HG02610 (cell line): ENCODE measurements around the gene DUS4L.
"Not testable (repeated sequence)": the region's sequence is repeated elsewhere in the genome, so short reads cannot be mapped to it uniquely, and the experiment has no call there.

Experiments used
- ATAC-seq: cut with Tn5 transposase; IDR thresholded peaks from one replicate; pipeline ENCODE4 v1.9.1; 2021; ENCODE audit warnings: mild to moderate bottlenecking, moderate library complexity; ENCODE audit not compliant: unreplicated experiment

The DUS4L gene, protein sequence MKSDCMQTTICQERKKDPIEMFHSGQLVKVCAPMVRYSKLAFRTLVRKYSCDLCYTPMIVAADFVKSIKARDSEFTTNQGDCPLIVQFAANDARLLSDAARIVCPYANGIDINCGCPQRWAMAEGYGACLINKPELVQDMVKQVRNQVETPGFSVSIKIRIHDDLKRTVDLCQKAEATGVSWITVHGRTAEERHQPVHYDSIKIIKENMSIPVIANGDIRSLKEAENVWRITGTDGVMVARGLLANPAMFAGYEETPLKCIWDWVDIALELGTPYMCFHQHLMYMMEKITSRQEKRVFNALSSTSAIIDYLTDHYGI

DNA sequence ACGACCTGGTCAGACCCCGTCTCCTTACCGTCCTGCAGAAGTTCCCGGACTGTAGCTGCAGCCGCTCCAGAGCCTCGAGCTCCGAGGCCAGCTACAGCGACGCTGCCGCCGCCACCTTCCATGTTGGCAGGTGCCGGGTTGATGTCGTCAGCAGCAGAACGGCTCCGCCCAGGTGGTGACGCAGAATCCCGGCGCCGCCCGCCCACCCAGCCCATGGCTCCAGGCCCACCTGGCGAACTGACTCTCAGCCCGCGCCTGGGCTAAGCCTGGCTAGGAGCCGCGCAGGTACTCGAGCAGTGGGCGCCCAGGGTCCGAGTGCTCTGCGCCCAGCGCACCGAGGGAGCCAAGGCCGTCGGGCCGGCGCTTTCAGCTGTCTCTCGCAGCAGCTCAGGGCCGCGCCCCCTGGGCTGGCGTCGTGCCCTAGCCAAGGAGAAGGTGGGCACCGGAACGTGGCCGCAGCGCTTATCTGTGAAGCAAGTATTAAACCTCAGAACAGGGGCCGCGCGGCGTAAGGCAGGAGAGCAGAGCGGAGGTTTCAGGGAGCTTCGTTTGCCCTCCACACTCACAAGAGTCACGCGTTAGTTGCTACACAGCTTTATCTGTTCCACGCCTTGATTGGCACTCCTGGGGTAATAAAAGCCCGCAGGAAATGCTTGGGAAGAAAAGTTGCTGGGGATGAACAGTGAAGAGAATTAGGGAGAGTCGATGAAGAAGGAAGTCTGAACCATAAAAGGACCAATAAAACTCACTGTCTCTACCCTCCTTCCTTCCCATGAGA, at the start of gene DUS4L, which contains the start of gene COG5:
Gene DUS4L (plus strand): TSS at position 197 of the 778 bp plus-strand sequence. CDS start 3,100 bp downstream, outside the sequence.
Gene COG5 (minus strand): TSS at position 146 of the 778 bp plus-strand sequence. CDS start 24 bp downstream, at position 122.
- ATAC-seq: peak; percentile 90

DNA sequence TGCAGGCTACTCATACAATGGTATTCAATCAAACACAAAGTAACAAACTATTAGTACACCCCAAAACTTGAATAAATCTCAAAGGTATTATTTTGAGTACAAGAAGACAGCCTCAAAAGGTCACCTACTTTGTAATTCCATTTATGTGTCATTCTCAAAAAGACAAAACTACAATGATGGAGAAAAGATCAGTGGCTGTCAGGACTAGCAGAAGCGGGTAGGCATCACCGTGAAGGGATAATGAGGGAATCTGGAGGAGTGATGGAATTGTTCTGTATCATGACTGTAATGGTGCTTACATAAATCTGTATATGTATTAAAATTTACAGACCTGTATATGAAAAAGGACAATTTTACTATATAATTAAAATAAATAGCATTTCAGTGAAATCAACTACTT, 37.1 kb upstream of the DUS4L start:
- no peak for ATAC-seq

DNA sequence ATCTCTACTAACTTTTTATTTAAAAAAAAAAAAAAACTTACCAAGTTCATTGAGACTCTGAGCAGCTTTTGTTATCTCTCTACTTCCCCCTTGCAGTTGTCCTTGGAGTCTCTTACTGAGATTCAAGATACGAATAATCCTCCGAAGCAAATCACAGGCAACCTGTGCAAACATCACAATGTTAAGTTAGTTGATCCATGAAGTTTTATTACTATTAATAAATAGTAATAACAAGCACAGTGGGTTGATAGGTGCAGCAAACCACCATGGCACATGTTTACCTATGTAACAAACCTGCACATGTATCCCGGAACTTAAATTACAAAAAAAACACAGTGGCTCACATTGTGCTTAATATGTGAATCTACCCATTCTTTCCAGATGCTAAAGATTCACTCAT, 36.6 kb upstream of the DUS4L start:
- ATAC-seq: no peak

DNA sequence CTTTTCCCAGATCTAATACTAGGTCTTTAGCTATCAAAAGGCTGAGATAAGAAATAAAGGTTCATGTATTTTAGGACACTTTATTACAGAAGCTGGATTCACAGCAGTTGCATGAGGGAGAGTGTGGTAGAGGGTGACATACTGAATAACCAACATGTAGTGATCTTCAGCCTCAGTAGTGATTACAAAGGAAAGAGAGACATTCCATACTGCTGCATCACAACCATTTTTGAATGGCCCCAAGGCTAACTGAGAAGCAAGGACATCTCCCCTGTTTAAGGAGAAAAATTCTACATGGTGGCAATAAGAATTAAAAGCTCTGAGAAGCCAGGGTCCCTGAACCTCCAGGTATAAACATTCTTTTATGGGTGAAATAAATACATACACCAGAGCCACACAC, 35.3 kb upstream of the DUS4L start:
- no peak for ATAC-seq

DNA sequence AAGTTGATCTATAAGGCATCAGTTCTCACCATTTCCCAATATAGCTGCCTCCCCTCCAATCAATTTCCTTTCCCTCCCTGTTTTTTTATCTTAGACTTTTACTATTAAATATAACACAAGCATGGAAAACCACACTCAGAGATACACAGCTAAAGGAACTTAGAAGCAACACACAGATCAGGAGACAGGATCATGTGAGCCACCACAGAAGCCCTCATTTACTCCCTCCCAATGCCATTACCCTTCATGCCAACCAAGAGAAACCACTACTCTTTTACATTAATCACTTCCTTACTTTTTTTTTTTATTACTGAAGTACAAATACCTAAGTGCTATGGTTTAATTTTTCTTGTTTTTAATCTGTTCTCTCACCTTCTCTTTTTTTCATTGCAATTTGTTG, 33.0 kb upstream of the DUS4L start:
- no peak for ATAC-seq

DNA sequence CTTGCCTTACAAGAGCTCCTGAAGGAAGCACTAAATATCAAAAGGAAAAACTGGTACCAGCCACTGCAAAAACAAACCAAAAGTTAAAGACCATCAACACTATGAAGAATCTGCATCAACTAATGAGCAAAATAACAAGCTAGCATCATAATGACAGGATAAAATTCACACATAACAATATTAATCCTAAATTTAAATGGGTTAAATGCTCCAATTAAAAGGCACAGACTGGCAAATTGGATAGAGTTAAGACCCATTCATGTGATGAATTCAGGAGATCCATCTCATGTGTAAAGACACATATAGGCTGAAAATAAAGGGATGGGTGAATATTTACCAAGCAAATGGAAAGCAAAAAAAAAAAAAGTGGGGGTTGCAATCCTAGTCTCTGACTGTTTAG, 29.6 kb upstream of the DUS4L start:
- ATAC-seq: no peak

DNA sequence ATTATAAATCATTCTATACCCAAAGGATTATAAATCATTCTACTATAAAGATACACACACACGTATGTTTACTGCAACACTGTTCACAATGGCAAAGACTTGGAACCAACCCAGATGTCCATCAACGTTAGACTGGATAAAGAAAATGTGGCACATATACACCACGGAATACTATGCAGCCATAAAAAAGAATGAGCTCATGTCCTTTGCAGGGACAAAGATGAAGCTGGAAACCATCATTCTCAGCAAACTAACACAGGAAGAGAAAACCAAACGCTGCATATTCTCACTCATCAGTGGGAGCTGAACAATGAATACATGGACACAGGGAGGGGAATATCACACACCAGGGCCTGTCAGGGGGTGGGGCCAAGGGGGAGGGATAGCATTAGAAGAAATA, 26.5 kb upstream of the DUS4L start:
- ATAC-seq: not testable (repeated sequence)

DNA sequence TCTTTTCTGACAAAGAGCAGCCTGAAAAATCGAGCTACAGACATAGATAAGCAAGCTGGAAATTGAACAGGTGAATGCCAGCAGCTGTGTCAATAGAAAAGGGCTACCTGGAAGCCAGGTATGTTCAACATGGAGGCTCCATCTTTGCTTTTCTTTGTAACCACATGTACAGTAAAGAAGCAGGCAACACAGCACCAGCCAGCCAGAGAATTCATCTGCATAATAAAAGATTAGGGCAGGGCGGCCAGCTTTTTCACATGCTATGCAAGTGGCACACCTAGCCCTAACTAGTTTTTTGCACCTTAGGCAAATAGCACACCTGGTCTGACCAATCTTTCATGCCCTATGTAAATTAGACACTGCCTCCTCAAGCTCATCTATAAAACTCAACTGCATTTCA, 25.8 kb upstream of the DUS4L start:
- ATAC-seq: no peak

DNA sequence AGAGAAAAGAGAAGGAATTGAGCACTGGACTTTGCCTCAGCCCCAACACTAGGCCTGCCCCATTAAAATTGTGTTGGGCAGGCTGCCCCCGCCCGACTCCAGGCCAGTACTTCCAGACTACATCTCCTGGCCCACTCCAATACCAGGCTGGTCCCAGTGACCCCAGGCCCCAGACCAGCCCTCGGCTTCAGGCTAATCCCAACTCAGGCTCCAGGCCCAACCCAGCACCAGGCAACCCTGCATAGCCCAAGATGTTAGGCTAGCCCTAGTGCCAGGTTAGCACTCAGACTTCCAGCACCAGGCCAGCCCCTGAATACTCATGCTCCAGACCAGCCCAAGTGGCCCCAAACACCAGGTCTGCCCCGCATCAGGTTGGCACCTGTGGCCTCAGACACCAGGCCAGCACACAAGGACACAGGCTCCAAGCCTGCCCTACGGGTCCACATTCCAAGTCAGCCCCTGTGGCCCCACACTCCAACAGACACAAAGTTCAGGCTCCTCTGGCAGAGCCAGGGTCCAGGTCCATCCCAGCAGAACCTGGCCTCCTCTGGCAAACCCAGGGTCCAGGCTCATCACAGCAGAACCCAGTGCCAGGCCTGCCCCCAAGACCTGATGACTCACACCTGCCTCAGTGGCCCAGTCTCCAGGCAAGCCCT, 20.3 kb upstream of the DUS4L start:
- no peak for ATAC-seq

DNA sequence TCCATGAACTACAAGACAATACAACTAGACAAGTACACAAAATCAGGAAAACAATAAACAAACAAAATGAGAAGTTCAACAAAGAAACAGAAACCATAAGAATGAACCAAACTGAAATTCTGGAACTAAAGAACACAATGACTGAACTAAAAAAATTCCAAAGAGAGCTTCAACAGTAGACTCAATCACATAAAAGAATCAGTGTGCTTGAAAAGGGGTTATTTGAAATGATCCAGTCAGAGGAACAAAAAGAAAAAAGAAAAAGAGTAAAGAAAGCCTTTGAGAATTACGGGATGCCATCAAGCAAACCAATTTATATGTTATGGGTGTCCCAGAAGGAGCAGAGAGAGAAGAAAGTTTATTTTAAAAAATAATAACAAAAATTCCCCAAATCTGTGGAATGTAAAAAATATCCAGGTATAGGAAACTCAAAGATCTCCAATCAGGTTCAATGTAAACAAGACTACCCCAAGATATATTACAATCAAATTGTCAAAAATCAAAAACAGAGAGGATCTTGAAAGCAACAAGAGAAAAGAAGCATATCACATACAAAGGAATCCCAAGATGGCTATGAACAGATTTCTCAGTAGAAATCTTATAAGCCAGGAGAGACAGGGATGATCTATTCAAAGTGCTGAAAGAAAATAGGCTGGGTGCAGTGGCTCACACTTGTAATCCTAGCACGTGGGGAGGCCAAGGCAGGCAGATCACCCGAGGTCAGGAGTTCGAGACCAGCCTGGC, 18.8 kb upstream of the DUS4L start:
- no peak for ATAC-seq

DNA sequence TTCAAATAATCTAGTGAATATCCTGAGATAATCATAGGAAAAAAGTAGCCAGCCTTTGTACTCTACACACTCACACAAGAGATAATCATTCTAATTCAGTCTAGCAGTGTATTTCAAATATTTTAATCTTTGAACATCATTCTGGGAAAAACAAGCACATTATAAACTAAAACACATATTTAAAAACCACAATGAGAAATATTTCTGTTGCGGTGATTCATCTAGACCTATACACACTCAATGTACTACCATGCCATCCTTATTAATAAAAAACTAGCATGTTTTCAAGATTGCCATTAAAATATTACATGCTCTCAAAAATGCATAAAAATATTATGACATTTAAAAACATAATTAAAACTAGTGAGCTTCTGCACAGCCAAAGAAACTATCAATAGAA, 11.8 kb upstream of the DUS4L start:
- no peak for ATAC-seq

DNA sequence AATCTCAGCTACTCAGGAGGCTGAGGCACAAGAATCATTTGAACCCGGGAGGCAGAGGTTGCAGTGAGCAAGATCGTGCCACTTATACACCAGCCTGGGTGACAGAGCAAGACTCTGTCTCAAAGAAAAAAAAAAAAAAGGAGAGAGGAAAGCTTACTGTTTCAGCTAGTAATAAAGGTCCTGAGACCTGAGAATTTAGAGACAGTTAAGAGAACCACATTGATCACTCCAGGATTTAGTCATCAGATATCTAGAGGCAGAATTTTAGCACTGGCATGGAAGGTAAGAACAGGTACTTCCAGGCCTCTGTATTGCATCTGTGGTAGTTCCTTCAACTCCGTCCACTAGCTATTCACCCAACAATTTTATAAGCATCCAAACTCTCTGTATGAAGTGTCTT, 7.9 kb upstream of the DUS4L start:
- no peak for ATAC-seq

DNA sequence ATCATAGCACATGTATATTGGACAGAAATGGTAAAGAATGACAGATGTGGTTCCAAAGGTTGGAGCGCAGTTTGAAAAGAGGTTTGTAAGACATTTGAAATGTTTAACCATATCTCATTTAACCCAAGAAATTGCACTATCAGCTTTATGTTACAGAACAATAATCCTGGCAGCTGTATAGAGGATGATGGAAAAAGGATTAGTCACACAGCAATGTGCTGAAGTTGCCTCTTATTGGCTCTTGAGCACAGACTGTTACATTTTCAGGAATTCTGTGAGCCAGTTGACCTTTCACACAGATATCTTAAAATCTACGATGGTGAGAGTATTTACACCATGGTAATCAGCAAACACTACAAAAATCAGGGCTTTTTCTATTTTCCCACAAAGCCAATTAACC, 3.9 kb upstream of the DUS4L start:
- no peak for ATAC-seq

DNA sequence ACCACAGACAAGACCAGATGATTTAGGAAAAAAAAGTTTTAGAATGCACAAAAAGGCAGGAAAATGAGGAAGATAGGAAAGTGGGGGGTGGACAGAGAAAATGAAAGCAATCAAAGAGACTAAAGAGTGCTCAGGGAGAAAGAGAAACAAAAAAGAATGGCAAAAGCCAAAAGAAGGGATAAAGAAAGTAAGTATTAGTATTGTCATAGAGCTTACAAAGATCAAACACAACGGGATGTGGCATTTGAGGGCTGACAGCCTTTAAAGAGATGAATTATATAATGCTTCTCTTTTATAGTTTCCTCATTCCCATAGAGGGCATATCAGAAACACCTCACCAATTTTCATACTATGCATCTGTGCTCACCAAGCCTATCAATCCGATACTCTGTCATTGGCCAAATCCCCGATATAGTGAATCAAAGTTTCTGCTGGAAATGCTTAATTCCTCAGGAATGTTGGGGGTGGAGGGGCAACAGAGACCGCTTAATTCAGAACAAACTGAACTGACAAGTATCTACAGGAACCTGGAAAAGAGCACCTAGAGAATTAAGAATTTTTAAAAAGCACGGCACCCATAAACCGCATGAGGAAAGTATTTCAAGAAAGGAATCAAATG, 2.8 kb upstream of the DUS4L start:
- no peak for ATAC-seq

DNA sequence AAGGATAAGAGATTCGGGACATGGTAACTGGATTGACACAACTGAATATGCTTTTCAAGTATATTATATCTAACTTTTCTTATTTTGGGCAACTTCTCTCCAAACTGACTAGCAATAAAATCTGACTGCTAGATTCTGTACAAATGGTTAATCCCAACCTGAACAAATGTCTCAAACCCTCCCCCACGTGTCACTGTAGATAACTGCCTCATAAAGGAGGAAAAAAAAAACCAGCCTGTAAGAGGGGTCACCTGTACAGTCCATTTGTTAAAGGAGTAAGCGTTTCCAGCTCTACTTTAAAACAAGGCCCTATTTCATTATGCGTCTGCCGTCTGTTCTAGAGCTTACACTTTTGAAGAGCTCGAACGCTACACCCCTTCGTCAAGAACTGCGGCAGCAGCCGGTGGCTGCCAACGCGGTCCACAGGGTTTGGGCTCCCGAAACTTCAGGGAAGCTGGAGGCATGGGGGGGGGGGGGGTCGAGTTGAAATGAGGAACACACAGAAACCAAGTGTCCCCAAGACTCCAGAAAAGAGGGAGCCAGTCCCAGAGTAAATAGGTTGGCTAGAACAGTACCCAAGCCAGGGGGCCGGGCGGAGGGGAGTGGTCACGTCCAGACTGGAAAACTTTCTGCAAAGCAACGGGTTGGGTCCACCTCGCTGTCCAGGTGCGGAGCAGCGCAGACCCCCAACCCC, 543 bp upstream of the DUS4L start:
- peak; percentile 46 for ATAC-seq

DNA sequence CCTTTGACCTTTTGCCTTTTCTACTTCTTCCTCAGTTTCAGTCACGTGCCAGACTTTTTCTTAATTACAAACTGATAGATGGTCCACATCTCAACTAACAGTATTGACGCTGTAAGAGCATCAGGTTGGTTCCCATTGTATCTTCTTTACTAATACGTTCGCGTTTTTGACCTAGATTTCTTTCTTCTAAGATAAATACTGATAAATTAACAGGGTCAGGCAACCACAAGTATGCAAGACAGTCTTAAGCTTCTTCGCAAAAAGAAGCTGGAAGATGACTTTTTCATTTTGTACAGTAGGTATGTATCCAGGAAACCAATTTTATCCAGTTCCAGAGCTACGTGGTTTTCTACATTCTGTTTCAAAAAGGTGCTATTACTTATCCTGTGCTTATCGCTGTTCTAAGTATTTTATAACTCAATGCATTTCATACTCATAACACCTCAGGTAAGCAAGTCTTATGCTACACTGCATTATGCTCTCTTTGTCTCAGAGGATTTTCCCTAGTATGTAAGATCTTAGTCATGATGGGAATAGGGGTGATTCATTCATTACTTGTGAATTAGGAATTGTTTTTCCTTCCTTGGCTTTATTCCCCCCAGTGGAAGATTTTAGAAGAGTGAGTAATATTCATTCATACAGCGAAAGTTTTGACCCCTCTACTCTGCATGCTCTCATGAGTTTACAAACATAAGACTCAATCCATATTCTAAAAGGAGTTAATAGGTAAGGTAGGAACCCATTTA, 955 bp downstream of the DUS4L start:
- no peak for ATAC-seq

DNA sequence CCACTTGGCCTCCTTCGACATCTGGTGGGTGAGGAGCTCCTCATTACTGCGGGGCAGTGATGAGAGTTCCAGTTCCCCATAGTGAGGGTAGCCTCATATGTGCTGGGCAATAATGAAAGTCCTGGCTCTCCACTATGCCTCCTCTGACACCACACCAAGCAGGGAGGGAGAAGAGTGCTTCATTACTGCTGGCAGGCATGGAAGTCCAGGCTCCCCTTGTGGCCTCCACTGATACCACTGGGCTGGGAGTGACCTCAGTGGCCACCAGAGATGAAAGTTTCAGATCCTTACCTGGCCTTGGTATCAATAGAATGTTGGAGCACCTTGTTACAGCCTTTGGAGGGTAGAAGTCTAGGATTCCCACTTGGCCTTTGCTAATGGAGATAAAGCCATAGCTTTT, 6.5 kb downstream of the DUS4L start:
- ATAC-seq: no peak

DNA sequence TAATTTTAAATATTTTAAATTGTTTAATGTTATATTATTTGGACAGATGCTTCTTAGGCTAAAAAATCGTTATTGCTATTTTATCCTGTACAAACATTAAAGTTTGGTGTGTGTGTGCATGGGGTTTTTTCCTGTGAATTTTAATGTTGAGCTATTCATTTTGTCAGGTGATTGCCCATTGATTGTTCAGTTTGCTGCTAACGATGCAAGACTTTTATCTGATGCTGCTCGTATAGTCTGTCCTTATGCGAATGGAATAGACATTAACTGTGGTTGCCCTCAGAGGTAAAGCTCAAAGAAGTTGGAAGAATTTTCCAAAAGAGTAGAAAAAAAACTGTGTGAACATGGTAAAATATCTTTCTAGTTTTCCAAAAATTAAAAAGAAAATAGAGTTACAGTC, 9.8 kb downstream of the DUS4L start:
- no peak for ATAC-seq

DNA sequence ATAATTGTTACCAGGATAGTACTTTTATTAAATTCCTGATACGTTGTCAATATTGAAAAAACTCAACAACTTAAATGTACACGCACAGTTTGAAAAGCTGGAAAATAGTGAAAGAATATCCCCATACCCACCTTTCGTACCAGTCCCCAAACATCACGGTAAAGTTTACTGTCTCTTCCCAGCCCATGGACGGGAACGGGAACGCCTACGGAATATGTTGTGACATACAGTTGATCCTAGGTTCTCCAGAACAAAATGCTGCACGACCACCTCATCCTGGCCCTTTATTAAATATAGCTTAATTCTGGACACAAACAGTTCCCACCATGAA, 15.7 kb downstream of the DUS4L start:
- no peak for ATAC-seq
